WTC11 (cell line): ENCODE results near the gene CETP. TPM values are rescaled to one million over a fixed set of nuclear protein-coding genes. Genes with fewer than 3 reads are reported as not detected.

Source experiments
- ATAC-seq: fragments of 200-7000 bp; cut with Tn5 transposase; 2 replicates; pipeline ENCODE4 v1.10.0; 2021; ENCODE audit warnings: mild to moderate bottlenecking, moderate library complexity
- CTCF ChIA-PET: fragments of 300-600 bp; sonication (Branson Sonifier 250); formaldehyde crosslinking; loops from one replicate; lab custom pipeline; 2021; ENCODE audit warnings: antibody characterized with exemption; lab: Charles Lee
- POLR2A ChIA-PET: fragments of 350-600 bp; sonication (Branson Sonifier 250); formaldehyde crosslinking; loops from one replicate; lab custom pipeline; 2021; ENCODE audit warnings: antibody characterized with exemption; lab: Charles Lee
- DNase-seq: peaks from one replicate; pipeline ENCODE4 v3.0.0; 2021; ENCODE audit warnings: low spot score
- H3K27ac Mint-ChIP-seq: 2 replicates; pipeline ENCODE4 v1.8.0; 2021; ENCODE audit warnings: mixed read lengths
- H3K27me3 Mint-ChIP-seq: 2 replicates; pipeline ENCODE4 v1.8.0; 2021; ENCODE audit warnings: low read depth, mild to moderate bottlenecking, moderate library complexity, mixed read lengths
- H3K36me3 Mint-ChIP-seq: 2 replicates; pipeline ENCODE4 v1.8.0; 2021; ENCODE audit warnings: mixed read lengths
- H3K4me1 Mint-ChIP-seq: 2 replicates; pipeline ENCODE4 v1.8.0; 2022; ENCODE audit warnings: mixed read lengths
- H3K4me3 Mint-ChIP-seq: 2 replicates; pipeline ENCODE4 v1.8.0; 2021; ENCODE audit warnings: mild to moderate bottlenecking, moderate library complexity, mixed read lengths
- H3K9me3 Mint-ChIP-seq: 2 replicates; pipeline ENCODE4 v1.8.0; 2021; ENCODE audit warnings: mixed read lengths
- AFF4 ChIP-seq: sonication (generic); formaldehyde crosslinking; IDR thresholded peaks from 2 replicates; pipeline ENCODE4 v1.8.1; 2023; ENCODE audit warnings: mild to moderate bottlenecking, missing genetic modification reagents, borderline replicate concordance
- AR ChIP-seq: fragments of 250-450 bp; sonication (Bioruptor Pico); IDR thresholded peaks from 2 replicates; pipeline ENCODE4 v1.9.0; 2021; ENCODE audit warnings: mild to moderate bottlenecking
- E2F1 ChIP-seq: sonication (generic); formaldehyde crosslinking; IDR thresholded peaks from 2 replicates; pipeline ENCODE4 v1.8.0; 2022; ENCODE audit warnings: mild to moderate bottlenecking, missing genetic modification reagents
- ETV6 ChIP-seq: sonication (generic); formaldehyde crosslinking; IDR thresholded peaks from 2 replicates; pipeline ENCODE4 v1.8.1; 2022; ENCODE audit warnings: mild to moderate bottlenecking, missing genetic modification reagents
- GTF2I ChIP-seq: fragments of 250-450 bp; sonication (Bioruptor Pico); conservative IDR thresholded peaks from 2 replicates; pipeline ENCODE4 v1.4.0; 2021; ENCODE audit warnings: mild to moderate bottlenecking
- HMGA2 ChIP-seq: fragments of 250-450 bp; sonication (Bioruptor Pico); IDR thresholded peaks from 2 replicates; pipeline ENCODE4 v1.4.0; 2021; ENCODE audit warnings: mild to moderate bottlenecking, moderate library complexity
- IRF2 ChIP-seq: sonication (generic); formaldehyde crosslinking; IDR thresholded peaks from 2 replicates; pipeline ENCODE4 v1.8.0; 2022; ENCODE audit warnings: low read depth, missing genetic modification reagents, borderline replicate concordance
- MAX ChIP-seq: sonication (generic); formaldehyde crosslinking; IDR thresholded peaks from 2 replicates; pipeline ENCODE4 v1.8.0; 2022; ENCODE audit warnings: mild to moderate bottlenecking, missing genetic modification reagents
- MLX ChIP-seq: sonication (generic); formaldehyde crosslinking; IDR thresholded peaks from 2 replicates; pipeline ENCODE4 v1.8.1; 2023; ENCODE audit warnings: mild to moderate bottlenecking, missing genetic modification reagents, moderate library complexity
- MYBL2 ChIP-seq: sonication (generic); formaldehyde crosslinking; IDR thresholded peaks from 2 replicates; pipeline ENCODE4 v1.8.1; 2023; ENCODE audit warnings: mild to moderate bottlenecking, moderate library complexity, missing genetic modification reagents
- NFE2L1 ChIP-seq: sonication (generic); formaldehyde crosslinking; IDR thresholded peaks from 2 replicates; pipeline ENCODE4 v1.8.1; 2023; ENCODE audit warnings: missing genetic modification reagents
- NR2C2 ChIP-seq: sonication (generic); formaldehyde crosslinking; IDR thresholded peaks from 2 replicates; pipeline ENCODE4 v1.8.0; 2022; ENCODE audit warnings: mild to moderate bottlenecking, missing genetic modification reagents
- TCF7 ChIP-seq: sonication (generic); formaldehyde crosslinking; IDR thresholded peaks from 2 replicates; pipeline ENCODE4 v1.8.0; 2022; ENCODE audit warnings: mild to moderate bottlenecking, low read depth, missing genetic modification reagents, moderate library complexity
- TEAD1 ChIP-seq: sonication (generic); formaldehyde crosslinking; IDR thresholded peaks from 2 replicates; pipeline ENCODE4 v1.8.0; 2022; ENCODE audit warnings: mild to moderate bottlenecking, missing genetic modification reagents
- ZNF317 ChIP-seq: sonication (generic); formaldehyde crosslinking; IDR thresholded peaks from 2 replicates; pipeline ENCODE4 v1.8.1; 2023; ENCODE audit warnings: low read depth, mild to moderate bottlenecking, moderate library complexity, missing genetic modification reagents, borderline replicate concordance
- ZNF396 ChIP-seq: fragments of 250-450 bp; sonication (Bioruptor Pico); IDR thresholded peaks from 2 replicates; pipeline ENCODE4 v1.8.0; 2021; ENCODE audit warnings: mild to moderate bottlenecking, moderate library complexity, borderline replicate concordance
- ZNF512 ChIP-seq: sonication (generic); formaldehyde crosslinking; IDR thresholded peaks from 2 replicates; pipeline ENCODE4 v1.8.1; 2022; ENCODE audit warnings: missing genetic modification reagents, borderline replicate concordance
- ZNF671 ChIP-seq: fragments of 250-450 bp; sonication (Bioruptor Pico); IDR thresholded peaks from 2 replicates; pipeline ENCODE4 v1.8.0; 2021; ENCODE audit warnings: mild to moderate bottlenecking
- total RNA-seq: library from RNA; stranded (reverse); gene quantifications from 3 replicates; pipeline ENCODE4 v1.2.3, GENCODE V29; 2021

CETP gene
- total RNA-seq, 1 experiment from 2014 or later, result not detected

GRCh38 chr16:56915336-56916119 lies 46.2 kb upstream of the CETP start (continued):
- TF ChIP-seq AFF4 (no peak), TCF7 (no peak), NFE2L1 (no peak), IRF2 (CRISPR knock-in tag) (no peak), TEAD1 (CRISPR knock-in tag) (no peak), AR (no peak)

GRCh38 chr16:56916571-56917403 lies 45.0 kb upstream of the CETP start:
- H3K36me3 Mint-ChIP-seq, result no peaks in the 10 kb centered on the region
- POLR2A ChIA-PET, result no interaction called here
- H3K4me3 Mint-ChIP-seq, result no peak overlapping the region
- DNase-seq (no peak), ATAC-seq (no peak)
- CTCF ChIA-PET, result no interaction called here
- TF ChIP-seq MLX, result no peak
- TF ChIP-seq E2F1, result no peak
- TF ChIP-seq ZNF396, result no peak
- no peak for TF ChIP-seq GTF2I
- TF ChIP-seq MAX (CRISPR knock-in tag), result no peak
- no peak for TF ChIP-seq NR2C2
- no peak for TF ChIP-seq ZNF317
- no peak for TF ChIP-seq MYBL2
- TF ChIP-seq HMGA2 (CRISPR knock-in tag), result no peak
- TF ChIP-seq ZNF512, result no peak
- no peak for TF ChIP-seq ZNF671 (CRISPR knock-in tag)
- no peak for TF ChIP-seq ETV6 (CRISPR knock-in tag)
- H3K4me1 Mint-ChIP-seq, result peaks cover 9% of the 10 kb centered on the region; the same call in 1 of the 2 replicates
- H3K27me3 Mint-ChIP-seq, result no peaks in the 10 kb centered on the region; the same call in 1 of the 2 replicates
- H3K9me3 Mint-ChIP-seq, result no peaks in the 10 kb centered on the region
- H3K27ac Mint-ChIP-seq, result no peak overlapping the region
